ENCODE results near the gene PTRH1.

PTRH1 gene

DNA sequence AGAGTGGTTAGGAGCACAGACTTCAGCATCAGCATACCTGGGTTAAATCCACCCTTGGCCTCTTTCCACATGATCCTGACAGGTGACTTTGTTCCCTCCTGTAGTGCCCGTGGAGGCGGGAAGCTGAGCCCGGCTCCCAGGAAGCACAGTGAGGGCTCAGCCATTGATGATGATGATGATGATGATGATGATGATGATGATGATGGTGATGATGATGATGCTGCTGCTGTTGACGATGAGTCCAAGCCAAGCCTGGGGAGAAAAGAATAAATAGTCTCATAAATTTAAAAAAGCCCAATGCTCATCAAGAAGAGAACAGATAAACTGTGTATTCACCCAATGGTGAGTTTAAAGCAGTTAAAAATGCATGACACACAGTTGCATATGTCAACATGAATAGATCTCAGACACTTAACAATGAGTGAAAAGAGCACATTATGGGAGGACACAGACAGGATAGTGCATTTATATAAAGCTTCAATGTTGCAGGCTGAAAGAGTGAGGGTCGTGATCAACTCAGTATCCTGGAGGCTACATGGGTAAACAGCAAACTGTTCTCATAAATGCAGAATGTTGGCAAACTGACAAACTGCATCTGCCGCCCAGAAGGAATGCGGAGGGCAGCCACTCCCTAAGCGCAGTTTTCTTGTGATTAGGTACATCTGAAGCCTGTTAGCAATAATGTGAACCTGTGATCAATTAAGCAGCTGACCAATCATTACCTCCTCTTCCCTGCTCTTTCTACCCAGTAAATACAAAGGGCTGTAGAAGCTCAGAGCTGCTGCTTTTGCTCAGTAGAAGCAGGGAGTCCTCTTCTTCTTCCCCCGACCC lies 20.4 kb downstream of the PTRH1 start:
- DNase-seq, result no peak

DNA sequence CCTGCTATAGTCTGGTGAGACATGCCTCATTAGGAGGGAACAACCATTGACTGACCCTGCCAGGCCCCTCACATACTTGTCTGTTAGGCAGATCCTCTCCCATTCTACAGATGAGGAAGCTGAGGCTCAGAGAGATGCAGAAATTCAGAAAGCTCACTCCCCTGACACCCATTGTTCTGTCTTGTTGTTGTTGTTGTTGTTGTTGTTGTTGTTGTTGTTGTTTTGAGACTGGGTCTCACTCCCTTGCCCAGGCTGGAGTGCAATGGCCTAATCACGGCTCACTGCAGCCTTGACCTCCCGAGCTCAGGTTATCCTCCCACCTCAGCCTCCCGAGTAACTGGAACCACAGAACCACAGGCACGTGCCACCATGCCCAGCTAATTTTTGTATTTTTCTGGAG lies 21.8 kb downstream of the PTRH1 start:
- no peak for DNase-seq

DNA sequence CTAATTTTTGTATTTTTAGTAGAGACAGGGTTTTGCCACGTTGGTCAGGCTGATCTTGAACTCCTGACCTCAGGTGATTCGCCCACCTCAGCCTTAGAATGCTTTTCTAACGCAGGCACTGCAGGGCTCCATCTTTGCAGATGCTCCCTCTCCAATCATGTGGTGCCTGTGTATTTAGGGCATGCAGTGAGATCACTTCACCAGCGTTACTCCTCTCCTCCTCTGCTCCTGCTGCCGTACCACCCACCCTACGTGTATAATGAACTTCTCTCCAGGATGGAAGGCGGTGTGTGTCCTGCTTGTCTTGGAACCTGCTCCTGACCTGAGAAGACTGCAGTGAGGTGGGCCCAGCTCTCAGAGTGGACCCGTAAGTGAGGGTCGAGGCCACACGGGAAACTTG lies 22.3 kb downstream of the PTRH1 start:
- no peak for DNase-seq

DNA sequence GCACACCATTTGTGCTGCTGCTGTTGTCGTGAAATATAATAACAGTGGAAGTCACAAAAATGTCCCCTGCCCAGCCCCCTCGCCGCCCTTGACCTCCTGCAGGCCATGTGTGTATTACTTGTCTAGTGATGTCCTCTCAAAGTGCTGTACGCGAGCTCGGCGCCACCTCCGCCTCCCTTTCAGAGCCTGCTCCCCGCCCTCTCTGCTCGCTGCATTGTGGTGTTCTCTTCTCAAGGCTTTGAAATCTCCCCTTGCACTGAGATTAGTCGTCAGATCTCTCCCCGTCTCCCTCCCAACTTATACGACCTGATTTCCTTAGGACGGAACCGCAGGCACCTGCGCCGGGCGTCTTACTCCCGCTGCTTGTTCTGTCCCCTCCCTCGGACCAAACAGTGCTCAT lies 23.4 kb downstream of the PTRH1 start:
- no peak for DNase-seq

DNA sequence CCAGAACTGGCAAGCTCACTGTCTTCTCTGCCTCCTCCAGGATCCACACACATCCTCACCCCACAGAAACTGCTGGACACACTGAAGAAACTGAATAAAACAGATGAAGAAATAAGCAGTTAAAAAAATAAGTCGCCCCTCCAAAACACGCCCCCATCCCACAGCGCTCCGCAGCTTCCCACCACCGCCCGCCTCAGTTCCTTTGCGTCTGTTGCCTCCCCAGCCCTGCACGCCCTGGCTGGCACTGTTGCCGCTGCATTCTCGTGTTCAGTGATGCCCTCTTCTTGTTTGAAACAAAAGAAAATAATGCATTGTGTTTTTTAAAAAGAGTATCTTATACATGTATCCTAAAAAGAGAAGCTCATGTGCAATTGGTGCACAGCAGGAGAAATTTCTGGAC lies 24.7 kb downstream of the PTRH1 start:
- no peak for DNase-seq

DNA sequence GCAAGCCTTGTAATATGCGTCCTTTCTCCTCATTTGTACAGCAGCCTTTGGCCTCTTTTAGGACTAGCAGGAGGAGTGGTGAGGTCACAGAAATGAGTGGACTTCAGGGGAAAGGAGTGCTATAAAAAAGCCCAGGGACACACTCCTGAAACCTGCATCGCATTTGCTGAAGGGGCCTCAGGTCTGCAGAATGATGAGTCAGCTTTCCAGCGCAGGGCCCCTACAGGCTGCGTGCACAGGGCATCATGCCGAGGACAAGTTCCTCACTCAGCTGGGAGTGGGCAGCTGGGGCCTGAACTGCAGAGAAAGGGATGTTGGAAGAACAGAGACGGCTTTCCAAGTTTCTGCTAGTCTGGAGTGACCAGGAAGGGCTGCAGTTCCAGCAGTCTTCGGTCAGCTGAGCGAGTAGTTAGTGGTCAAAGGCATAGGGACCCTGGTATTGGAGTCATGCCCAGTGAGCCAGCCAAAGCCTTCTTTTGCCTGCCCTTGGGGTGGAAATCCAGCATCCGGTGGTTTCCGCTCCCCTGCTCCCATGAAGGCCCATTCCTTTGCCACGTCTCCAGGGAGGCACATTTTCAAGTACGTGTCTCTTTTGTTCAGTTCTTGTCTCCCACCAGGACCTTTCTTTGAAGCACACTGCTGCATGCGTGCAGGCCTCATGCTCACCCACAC lies 26.0 kb downstream of the PTRH1 start:
- no peak for DNase-seq

DNA sequence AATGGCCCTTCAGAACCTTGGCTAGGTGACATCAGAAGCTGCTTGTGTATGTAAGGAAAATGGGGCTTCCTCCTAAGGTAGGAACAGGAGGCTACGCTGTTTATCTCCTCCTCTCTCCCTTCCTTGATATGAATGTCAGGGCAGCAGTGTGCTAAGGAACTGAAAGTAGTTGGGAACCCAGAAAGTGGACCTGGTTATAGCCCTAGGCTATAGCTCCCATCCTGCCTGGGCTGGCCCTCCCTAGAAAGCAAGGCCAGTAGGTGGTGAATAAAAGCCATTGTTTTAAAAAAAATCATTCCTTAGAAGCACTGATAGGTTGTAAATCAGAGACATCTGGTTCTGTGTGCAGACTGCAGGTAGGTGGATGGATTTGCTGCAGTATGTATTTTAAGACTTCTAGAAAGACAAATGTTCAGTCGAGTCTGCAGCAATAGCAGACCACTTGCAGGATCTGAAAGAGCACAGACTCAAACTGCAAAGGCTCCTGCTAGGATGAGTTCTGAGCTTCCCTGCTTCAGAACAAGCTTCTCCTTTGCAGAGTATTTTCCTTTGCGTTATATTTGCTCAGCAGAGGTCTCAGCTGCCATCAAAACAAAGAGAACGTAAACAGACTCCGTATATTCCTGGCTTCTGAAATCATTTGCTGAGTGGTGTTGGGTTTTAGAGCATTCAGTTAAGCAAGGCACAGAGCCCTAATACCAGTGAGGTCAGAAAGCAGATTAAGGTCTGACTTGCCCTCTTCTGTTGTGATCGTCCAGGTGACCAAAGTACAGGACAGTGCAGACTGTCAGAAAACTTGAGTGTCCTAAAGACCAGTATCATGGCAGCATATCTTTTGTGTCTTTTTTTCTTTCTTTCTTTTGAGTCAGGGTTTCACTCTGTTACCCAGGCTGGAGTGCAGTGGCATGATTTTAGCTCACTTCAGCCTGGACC lies 28.7 kb downstream of the PTRH1 start:
- no peak for DNase-seq

DNA sequence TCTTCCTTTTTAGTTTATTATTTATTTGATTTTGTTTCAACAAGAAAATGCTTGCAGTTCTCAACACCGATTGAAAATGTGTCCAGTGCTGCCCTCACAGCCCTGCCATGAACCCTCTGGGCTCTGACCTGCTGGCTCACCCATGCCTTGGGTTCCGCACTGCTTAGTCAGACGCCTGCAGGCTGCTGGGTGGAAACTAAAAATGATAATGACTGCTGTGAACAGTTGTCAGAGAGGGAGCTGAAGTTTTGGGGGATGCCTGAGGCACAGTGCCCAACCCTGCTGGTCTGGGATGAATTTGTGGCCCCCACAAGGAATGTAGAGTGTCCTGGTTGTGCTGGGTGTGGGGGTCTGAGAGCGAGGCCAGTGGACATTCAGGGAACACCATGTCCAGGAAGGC lies 30.9 kb downstream of the PTRH1 start:
- no peak for DNase-seq

DNA sequence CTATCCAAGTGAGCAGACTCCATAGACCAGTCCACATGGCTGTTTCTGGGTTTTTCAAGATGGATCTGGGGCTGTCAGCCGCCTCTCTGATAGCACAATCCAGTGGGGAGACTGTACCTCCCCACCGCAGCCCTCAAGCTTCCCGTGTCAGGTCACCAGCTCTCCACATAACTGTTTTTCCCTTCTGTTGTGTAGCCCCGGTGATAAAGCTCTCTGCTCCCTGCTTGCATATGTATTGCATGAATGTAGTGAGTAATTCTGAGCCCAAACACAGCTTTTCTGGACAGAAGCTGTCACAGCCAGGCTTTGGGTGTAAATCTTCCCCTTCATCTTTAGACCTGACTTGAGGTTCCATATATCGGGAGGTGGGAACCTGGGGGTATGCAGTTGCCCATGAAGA lies 31.7 kb downstream of the PTRH1 start:
- DNase-seq, result no peak

DNA sequence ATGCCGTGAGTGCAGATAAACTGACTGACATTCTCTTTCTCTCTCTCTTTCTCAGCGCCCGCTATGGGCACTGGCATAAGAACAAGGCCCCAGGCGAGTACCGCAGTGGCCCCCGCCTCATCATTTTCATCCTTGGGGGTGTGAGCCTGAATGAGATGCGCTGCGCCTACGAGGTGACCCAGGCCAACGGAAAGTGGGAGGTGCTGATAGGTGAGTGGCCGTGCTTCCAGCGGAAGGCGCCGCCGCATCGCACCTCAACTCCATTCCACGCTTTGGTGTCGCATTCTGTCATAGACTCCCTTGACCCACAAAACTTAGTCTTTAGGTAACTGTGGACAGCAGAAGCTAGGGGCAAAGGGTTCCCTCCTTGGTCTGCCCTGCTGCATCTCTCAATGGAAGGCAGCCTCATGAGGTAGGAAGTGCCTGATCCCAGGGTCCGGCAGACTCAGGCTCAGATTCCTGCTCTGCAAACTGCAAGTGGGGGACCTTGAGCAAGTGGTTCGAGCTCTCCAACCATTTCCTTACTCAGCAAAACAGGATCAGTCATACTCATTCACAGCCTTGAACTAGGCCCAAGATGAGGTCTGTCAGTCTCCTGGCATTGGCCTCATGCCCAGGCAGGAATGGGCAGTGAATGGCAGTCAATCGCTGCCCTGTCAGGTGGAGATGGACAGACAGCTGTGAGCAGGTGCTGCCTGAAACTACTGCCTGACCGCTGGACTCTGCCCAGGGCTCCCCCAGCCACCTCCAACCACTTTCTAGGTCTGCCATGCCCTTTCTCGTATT lies 32.9 kb downstream of the PTRH1 start:
- no peak for DNase-seq

DNA sequence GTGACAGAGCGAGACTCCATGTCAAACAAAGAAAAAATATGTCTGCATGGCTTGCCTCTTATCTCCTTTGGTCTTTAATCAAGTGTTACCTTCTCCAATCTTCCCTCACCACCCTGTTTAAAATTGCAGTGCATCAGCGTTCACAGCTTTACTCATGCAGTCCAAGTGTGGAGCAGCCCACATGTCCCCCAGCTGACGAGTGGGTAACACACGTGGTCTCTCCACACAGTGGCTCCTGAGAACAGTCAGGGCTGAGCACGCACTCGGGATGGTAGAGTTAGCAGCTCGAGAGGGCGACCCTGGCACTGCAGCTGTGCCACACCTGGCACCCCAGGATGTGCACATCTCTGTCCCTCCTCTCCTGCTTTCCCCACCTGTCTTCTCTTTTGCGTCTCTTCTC lies 34.6 kb downstream of the PTRH1 start:
- DNase-seq, result no peak

DNA sequence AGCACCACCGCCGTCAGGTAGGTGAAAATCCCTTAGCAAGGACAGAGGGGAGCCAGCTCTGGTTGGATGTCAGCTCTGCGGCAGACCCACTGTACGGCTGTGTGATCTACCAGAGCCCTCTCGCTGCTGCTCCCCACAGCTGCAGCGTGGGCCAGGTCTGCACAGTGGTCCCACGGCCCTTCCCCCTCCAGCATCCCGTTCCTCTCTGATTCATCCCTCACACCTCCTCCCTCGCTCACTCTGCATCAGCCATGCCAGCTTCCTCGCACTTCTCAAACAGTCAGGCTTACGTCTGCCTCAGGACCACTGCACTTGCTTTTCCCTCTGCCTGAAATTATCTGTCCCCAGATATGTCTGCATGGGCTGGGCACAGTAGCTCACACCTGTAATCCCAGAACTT lies 35.2 kb downstream of the PTRH1 start:
- DNase-seq, result no peak

DNA sequence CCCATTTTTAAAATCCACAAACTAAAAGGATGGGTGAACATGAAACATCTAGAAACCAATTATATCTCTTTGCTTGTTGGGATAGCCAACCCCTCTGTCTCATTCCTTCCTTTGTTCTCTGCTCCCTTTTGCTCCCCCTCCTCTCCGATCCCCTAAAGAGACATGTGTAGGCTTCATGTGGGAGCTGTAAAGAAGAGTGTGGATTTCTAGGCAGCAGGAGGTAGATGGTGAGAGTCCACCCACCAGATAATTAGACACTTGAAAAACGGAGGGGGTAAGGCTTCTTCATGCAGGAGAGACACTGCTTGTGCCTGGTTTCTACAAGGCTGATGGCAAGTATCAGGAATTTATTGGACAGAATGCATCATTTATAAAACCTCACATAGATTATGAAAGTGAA lies 36.0 kb downstream of the PTRH1 start:
- no peak for DNase-seq

DNA sequence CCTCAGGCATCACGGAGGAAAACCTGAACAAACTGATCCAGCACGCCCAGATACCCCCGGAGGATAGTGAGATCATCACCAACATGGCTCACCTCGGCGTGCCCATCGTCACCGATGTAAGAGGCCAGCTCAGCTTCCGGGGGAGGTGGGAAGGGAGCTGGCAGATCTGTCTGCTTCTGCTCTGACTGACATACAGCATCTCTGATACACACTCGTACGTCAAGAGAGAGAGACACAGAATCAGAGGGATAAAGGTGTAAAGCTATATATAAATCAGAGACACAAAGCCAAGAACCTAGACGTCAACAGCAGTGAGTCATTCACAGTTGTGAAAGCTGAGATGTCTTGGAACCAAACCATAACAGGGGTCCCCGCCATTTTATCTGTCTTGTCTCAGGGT lies 38.8 kb downstream of the PTRH1 start:
- DNase-seq, result no peak

DNA sequence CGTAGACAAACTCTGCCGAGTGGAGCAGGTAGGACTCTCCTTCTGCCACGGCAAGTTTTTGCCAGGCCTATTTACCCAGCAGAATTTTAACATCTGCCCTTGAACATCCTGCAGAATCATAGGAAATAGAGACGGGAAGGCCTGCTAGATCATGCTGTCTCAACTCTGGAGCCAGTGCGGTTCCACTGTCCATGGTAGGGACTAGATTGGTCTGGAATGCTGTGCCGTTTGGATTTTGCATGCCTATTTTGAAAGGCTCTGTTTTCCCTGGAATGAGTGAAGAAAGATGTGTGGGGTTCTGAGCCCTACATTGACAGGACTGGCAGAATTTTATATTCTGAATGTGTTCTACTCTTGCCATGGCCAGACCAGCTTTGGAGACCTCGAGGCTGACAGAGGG lies 42.2 kb downstream of the PTRH1 start:
- DNase-seq, result no peak

DNA sequence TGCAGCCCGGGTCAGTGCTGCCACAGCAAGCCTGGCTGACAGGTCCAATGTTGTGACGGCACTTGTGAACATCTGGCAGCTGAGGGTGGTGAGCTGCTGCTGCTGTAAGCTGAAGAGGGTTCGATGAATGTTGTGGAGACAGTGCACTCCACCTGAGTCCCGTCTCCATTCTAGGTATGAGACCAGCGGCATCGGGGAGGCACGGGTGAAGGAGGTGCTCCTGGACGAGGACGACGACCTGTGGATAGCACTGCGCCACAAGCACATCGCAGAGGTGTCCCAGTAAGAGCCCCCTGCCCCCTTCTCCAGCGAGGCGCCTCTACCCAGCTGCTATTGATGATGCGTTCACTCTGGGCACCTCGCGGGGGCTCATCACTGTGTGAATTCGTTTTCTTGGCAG lies 47.6 kb downstream of the PTRH1 start:
- no peak for DNase-seq

DNA sequence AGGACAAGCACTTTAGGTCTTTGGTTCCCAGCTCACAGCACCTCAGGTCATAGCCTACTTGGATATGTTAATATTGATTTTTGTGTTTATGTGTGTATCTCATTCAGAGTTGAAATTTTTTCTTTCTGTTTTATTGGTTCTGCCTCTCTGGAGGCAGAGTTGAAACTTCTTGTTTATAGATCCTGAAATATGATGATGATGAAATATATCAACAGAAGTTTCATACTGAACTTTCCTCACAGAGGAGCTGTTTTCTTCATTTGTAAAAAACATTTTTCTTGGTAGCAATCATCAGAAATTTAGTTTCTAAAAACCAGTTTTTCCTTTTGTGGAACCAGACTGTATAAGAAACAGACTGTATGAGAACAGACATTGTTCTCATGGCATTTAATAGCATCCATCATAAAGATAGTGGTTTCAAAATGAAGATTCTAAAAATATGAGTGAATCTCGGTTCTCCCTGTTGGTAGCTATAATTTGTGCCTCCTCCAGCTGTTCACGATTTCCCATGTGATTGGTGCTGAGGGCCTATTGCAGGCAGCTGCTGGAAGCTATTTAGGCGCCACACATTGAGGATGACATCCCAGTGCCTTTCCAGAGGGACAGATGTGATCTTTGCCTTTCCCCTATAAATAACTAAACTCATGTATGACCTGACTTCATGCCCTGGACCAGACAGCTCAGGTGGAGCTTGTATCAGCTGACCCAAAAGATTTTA lies 48.2 kb downstream of the PTRH1 start:
- no peak for DNase-seq

DNA sequence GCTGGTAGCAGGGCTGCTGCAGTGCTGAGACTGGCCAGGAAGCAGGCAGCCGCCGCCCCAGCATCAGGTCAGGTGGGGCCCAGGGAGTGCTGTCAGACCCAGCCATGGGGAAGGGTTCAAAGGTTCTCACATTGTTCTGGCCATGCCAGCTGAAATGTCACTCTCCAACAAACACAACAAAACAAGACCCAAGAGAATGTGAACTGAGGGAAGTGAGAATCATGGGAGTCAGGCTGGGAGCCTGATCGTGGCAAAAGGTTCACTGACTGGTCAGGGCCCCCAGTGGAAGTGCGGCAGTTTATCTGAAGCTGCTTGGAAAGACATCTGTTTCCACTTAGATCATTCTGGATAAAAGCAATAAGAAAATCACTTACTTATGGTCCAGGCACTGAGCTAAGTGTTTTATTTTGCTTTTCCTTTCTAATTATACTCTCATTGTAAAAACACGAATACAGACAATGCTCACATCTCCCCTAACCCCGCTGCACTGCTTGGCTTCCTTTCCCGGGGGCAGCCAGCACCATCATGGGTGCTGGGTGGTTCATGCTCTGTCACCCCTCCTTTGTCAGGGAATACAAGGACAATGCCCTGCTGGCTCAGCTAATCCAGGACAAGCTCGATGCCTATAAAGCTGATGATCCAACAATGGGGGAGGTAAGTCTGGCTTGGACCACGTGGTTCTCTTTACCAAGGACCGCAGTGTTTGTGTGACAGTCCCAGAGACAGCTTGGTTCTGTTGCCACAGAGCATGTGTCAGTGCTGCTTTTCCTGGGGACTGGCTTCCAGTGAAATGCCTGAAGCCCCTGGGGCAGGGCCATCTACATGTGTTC lies 50.6 kb downstream of the PTRH1 start:
- no peak for DNase-seq

DNA sequence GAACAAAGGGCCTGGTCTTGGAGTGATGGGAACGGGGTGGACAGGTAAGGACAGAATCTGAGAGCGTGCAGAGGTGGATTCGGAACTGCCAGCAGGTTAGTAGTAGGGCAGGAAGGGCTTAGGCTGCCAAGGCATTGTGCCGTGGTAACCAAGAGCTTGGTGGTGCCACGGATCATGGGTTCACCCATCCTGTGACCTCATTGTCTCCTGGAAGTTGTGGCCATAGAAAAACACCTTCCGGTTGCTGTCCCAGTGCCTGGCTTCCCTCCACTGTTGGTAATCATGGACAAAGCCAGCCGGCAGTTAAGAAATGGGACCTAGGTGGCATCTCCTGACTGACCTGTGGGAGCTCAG lies 51.2 kb downstream of the PTRH1 start:
- DNase-seq, result no peak
